Activated T-helper 9 cell treated with anti-CD3 and anti-CD28 coated beads, Interleukin-2, amount 50 U/mL, for 16 hours (primary cell): ENCODE results near the gene EDAR.

Experiments
- DNase-seq: peaks from one replicate; pipeline ENCODE4 v3.0.0-alpha.2; 2020; ENCODE audit warnings: low read depth

The EDAR gene

DNA sequence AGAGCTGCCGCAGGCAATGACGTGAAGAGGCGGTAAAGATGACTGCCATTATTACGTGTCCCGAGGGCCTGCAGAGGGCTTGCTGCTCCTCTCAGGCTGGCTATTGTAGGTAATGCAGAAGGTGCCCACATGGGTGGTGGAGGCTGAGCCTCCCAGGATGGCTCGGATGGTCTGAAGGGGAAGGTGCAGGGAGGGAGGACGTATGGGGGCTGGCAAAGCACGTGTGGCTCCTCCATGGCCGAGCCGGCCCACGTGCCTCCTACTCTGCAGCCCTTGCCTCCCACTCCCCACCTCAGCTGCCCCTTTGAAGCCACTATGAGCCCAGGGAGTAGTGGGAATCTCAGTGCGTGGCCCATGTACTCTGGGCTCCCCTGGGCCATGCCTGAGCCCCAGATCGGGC, 48.9 kb downstream of the EDAR start:
- DNase-seq = no peak

DNA sequence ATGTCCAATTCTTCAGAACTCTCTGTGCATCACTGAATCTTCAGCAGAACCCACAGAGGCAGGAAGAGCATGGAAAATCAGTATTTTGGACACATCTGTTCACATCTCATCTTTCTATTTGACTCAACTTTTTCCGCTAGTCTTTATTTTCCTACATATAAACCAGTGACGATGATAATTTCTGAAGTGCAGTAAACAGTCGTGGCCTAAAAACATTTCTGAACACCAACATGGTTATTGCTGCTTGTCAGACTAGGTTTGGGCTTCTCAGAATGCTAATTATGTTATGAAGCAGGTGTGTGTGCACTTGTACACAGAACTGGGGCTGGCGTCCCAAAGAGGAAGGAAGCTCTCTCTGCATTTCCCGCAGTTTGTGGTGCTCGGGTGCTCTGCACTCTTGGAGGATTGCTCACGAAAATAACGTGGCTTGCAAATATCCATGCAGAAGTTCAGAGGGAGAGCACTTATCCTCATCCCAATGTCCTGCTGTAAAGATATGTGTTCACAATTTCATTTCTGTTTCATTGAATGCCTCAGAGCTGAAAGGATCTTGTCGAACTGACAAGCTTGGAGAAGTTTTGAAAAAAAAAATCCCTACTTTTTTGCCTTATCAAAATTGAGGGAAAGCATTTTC, 50.8 kb downstream of the EDAR start:
- DNase-seq = no peak

DNA sequence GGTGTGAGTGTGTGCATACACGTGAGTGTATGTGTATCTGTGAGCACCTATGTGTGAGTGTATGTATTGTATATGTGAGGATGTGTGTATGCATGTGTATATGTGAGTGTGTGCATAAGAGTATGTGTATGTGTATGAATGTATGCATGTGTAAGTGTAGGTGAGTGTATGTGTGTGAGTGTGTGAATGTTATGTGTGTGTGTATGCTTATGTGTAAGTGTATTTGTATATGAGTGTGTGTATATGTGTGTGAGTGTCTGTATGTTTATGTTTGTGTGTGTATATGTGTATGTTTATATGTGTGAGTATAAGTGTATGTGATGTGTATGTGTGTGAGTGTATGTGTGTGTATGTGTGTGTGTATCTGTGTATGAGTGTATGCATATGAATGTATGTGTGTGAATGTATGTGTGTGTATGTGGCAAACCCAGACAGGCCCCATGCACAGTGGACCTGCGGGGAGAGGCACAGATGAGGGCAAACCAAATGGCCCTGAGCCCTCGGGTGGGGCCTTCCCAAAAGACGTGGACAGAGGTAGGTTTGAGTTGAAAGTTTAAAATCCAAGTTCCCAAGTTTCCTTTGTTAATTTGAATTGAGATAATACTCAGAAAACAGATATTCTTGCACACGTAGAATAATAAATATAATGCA, 51.5 kb downstream of the EDAR start:
- no peak for DNase-seq

DNA sequence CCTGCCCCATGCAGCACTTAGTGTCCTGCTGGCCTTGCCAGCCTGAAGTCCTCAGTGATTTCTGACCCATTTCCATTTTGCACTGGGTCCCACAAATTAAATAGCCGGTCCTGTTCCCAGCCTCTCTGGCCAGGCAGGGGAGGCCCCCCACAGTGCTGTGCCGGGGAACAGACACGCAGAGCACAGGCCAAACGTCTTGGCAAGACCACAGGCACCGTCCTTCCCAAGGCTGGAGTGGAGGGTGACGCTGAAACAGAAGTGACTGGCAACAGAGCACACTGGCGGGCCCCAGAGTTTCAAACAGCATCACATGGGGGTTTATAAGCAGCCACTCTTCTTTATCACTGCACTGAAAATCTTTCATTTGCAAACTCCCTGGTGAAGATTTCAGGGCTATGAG, 52.2 kb downstream of the EDAR start:
- no peak for DNase-seq

DNA sequence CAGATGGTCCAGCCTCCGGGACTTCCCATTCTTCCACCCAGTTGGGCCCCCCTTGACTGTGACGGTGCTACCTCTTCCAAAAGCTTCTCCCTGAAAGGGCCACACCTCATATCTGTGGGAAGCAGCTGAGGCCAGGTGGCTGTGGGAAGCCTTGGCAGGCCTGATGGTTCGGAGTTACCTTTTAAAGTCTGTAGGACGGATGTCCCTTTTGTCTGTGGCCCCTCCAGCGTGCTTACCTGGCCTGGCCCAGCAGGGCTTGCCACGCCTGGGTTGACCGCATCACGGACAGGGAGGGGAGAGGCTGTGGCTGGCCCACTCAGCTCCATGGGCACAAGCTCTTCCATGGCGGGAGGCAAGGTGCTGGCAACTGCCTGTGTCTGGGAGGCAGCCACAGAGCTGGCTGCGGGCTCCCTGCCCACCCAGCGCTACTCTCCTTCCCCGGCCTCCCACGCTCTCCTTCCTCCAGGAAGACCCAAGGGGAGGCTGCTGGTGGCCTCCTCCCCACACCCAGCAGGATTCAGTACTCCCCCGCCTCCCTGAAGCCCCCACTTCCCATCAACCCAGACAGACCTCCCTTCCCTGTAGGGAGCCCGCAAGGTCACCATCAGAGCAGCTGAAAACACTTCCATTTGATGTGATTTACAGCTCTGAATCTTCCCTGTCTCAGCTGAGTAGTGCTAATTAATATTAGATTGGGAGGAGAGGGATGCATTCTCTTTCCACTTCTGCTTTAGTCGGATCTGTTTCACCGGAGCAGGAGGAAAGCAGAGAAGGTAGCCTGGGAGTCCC, 52.8 kb downstream of the EDAR start:
- no peak for DNase-seq

DNA sequence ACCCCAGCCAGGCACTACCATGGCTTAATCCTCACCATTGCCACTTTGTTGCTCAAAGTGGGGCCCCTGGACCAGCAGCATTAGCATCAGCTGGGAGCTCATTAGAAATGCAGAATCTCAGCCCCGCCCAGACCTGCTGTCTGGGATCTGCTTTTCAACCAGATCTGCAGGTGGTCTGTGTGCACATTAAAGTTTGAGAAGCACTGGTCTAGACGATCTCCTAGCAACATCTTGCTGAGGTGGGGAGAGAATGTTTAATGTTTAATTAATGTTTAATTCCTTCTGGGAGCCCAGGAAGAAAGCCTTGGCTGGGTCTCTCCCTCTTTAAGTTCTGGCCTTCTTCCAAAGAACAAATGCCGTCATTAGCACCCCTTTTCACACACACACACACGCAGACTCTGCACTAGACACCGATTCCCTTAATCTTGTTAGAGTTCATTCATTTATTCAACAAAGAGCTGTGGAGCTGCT, 53.7 kb downstream of the EDAR start:
- DNase-seq = no peak

DNA sequence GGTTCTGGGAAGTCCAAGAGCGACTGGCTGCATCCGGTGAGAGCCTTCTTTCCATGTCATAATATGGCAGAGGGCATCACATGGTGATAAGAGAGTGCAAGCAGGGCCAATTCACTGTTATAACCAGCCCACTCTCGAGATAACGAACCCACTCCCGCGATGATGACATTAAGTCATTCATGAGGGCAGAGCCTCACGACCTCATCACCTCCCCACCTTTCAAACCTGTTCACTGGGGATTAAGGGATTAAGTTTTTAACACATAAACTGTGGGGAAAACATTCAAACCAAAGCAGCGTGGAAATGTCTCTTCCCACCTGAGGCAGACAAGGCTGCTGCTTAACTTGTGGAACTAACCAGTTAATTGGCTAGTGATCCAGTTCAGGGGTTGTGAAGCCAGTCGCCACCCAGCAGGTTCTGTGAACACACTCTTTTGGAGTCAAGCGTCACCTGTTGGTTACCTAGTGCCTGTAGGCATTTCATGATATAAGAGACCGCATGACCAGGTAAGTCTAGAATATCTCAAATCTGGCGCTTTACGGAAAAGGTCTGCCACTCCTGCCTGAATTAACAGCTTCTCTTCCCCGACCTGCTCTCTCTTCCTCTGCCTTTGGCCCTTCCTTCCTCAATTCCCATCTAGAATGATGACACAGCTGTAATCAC, 54.3 kb downstream of the EDAR start:
- DNase-seq = no peak

DNA sequence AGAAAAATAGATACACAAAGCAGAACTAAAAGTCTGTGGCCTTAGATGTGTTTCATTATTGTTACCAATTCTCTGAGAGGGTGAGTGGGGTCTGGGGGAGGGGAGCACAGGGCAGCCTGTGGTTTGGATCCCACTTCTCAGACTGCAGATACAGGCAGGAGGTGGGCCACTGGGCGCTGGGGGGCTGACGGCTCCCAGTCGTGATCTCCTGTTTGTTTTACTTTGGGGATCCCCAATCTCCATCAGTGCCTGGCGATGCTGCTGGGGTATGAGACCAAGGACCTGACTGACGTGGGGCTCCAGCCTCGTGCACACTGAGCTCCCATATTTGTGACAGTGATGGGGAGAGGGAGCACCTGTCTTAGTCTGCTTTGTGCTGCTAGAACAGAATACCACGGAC, 54.9 kb downstream of the EDAR start:
- DNase-seq = no peak

DNA sequence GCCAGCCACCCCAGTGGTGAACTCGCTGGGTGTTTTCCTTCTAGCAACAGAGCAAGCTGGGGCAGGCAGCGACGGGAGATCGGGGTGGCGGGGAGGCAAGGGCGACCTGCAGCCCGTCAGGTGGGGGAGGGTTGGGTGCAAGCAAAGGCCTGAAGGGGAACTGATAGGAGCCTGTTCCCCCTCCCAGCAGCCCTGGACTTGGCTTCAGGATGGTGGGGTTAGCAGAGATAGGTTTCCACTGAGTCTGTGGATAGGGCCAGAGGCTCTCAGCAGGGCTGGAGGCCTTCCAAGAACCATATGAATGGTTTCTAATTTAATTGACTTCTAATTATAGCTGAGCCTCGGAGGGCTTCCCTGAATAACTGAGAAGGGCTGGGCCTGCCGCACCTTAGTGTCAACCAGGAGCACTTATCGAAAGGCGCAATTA, 55.3 kb downstream of the EDAR start:
- no peak for DNase-seq

DNA sequence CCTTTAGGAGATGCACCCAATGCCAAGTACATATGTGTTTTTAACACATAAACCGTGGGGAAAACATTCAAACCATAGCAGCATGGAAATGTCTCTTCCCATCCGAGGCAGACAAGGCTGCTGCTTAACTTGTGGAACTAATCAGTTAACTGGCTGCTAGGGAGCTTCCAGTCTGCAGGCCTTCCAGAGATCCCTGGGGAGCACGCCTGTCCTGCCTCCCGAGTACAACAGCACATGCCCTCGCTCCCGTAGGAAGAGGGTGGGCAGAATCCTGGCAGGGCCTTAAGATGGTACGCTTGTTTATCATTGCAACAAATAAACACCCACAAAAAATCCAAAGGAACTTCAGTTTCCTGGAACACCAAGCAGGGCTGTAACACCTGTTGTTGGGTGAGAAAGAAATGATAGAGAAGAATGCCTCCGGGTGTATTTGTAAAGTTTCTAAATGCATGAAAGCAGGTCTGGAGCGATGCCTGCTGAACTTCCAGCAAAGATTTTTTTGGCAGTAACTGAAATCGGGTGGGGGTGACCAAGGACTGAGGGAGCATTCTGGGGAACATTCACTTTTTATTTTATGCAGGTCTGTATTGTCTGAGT, 56.2 kb downstream of the EDAR start:
- DNase-seq = no peak

DNA sequence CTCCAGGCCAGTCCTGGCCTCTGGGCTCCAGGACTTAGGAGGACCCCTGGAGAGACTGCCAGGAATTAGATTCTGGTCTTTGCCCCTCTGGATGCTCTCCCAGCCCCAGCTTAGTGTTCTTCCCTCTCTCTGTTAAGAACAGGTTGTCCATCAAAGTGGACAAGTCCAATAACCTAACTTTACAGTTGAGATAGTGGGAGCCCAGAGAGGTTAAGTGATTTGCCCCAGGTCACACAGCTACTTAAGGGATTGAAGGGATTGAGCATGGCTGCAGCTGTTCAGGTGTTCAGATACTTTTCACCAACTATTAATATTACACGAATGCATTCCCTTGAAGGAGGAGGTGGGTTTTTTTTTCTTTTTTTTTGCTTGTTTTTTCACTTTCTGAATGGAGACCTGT, 57.6 kb downstream of the EDAR start:
- no peak for DNase-seq

DNA sequence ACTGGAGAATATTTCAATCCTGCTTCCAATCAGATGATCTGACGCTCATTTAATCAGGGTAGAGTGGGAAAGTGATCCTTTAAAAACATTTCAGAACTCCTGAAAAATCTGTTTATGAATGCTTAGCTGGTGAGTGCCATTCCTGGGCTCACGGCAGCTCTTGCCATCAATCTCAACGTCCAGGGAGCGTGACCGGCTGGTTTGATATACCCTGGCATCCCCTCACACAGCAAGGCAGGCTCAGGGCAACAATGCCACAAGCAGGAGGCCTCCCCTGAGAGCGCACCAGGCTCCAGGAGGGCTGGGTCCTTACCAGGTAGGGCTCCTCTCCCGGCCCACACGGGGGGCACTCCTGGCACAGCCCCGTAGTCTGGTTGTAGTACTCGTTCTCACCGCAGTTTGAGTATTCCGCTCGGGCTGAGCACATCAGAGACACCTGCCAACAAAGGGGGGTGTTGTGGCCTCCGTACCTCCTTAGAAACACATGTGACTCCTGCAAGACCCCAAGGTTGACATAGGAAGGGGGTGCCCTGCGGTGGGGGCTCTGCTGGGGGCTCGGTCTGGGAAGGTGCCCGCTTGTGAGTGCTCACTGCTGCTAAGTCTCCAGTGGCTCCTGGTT, 59.1 kb downstream of the EDAR start:
- no peak for DNase-seq

DNA sequence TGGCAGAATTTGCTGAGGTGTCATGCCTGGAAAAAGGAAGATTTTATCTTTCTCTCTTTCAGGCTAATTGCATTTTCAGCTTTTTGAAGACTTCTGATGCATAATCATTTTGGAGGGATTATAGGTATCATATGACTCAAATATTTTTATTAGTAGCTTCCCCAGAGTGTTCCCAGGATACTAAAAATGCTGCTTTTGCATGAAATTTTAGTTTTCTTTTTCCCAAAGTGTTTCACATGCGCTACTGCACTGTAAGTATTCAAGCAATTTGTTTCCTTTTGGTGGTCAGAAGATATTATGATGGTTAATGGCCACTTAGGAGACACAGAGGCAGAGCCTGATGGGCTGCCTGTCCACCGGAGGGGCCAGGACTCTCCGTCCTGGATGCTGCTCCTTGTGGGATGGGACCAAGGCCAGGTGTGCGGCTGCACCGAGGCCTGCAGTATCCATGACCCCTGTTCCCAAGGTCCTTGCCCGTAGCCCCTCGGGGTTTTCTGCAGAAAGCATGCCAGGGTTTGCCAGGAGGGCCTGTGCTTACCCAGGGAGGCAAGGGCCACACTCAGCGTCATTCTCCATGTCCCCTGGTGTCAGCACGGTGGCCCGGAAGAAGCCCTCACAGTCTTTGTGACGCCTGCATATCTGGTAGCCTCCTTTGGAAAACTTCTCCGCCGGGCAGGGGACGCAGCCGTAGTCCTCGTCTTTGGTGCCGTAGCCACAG, 60.2 kb downstream of the EDAR start:
- no peak for DNase-seq

DNA sequence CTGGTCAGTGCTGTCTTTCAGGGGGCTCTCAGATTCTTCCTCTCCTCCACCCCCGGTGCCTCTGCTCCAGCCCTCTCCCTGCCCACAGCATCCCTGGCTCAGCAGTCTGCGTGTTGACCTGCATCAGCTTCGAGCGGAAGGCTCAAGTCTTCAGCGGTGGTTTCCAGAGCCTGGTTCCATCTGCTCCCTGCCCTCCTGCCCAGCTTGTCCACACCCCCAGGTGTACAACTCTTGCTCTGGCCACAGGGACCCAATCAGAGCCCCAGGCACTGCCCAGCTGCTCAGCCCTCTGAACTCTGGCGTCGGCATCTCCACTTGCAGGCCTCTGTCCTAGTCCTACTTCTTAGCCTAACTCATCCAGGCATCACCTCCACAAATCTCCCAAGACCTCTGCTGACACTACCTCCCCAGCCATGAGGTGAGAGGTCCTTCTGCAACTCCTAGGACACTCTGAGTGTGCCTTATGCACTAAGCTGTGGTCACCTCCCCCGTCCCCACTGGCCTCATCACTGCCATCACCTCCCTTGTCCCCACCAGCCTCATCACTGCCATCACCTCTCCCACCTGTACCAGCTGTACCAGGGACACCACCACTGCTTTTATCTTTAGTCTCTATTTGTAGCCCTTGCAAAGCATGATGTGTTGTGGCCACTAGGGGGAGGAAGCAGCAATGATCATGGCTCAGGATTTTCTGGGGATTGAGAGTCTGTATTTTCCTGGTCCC, 60.9 kb downstream of the EDAR start:
- DNase-seq = no peak

DNA sequence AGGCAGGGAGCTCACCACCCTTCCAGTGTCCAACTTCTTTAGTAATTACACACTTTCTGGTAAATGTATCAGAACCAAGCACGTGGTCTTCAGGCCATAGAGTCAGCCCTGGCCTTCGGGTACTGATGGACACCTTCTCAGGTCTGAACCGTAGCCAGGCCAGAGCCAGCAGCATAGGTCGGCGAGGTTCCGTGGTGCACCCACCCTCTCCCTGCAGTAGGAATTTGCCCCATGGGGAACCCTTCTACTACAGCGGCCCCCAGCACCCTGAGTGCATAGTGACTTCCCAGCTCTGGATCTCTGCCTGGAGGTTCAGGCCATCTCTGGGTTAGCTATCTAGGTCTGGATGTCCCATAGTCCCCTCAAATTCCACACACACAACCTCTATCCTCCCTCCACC, 61.6 kb downstream of the EDAR start:
- DNase-seq = no peak

DNA sequence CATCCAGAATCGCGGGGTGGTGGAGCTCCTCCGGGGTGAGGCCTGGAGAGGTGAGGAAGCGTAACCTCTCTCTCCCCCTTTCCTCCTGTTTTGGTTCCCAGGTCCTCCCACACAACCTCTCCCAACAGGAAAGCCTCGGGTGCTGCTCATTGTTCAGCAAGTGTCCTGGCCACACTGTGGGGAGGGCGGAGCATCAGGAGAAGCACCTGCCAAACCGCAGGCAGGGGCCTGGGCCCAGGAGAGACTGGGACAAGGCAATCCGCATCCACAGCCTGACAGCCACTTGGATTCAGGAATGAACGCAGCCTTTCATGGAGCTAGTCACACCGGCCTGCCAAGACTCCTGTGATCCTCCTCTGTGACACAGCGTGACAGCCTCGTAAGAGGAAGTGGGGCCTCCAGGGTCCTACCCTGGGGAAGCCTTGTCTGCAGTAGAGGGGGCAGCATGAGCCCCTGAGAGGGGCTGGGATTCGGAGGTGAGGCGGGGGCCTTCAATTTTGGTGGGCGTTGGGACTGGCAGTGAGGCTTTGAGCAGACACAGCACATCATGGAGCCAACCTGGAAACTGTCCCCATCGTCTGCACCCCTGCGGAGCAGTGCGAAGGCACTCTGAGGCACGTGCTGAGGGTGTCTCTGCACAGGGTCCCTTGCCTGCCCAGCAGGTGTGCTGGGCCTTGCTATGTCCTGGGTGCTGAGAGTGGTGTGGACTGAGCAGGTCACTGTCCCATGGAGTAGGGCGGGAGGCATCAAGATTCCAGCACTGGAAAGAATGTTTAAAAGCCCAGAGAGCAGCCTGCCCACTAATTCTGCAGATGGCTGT, 62.2 kb downstream of the EDAR start:
- no peak for DNase-seq

DNA sequence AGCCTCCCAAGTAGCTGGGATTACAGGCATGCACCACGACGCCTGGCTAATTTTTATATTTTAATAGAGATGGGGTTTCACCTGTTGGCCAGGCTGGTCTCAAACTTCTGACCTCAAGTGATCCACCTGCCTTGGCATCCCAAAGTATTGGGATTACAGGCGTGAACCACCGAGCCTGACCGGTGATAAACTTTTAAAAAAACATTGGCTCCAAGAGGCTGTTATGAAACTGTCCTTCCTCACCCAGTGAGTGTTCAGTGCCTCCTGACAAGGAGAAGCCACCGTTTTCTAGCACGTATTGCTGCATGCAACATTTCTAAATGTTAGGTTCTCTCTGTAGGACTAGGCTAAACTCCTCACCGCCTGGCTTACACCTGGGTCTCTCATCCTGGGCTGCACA, 63.3 kb downstream of the EDAR start:
- DNase-seq = no peak

DNA sequence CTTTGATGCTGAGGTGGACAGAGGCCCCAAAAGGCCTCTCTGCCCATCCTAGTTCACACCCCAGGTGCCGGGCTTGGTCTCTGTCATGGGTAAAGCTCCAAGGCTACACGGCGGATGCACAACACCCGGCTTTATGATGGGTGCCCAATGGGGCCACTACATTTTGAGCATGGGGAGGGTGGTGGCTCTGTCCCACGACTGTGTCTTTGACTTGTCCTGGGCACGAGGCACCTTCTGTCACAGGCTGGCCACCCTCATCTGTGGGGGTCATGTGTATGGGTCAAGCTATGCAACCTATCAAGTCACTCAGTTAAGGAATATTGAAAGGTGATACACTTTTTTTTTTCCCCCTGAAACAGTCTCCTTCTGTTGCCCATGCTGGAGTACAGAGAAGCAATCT, 63.7 kb downstream of the EDAR start:
- DNase-seq = no peak

DNA sequence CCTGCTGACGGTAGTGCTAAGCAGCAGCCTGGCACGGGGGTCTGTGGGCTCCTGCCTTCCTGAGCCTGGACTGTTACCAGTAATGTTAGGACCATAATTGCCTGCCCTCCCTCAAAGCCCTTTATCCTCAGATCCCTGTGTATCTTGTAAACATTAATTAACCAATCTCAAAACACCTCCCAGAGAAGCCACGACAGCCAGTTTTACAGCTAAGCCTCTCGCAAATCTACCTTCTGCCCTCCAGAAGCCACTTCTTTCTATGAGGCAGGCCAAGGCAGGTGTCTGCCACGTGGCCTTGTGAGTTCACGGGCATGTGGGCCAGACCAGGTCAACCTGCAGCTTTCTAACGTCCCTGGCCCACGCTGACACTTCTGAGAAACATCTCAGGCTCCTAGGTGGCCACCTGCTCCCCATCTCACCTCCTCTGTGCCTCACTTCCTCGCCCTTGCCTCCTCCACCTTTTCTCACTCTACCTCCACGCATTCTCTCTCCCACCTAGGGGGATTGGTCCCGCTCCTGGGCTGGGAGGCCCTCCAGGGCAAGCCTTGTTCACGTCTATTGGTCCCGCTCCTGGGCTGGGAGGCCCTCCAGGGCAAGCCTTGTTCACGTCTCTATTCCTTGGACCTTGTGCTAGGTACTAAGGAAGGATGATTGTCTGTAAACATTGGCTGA, 64.3 kb downstream of the EDAR start:
- no peak for DNase-seq
